Prostate gland (tissue), 2 donors: ENCODE results near the gene XPO5. TPM values are rescaled to one million over a fixed set of nuclear protein-coding genes. Genes with fewer than 3 reads are reported as not detected.
A peak's percentile ranks its signal among the peaks of the same experiment; 100 is the strongest.
"Not testable (repeated sequence)": the region's sequence is repeated elsewhere in the genome, so short reads cannot be mapped to it uniquely, and the experiment has no call there.

Experiments
- DNase-seq: peaks from one replicate; pipeline ENCODE4 v3.0.0-alpha.2; 2019; ENCODE audit warnings: low spot score
- H3K27ac ChIP-seq, 2 donors: fragments of 200-600 bp; sonication (generic); 2 replicates each; pipeline ENCODE4 v1.5.1; 2017 to 2019
- H3K27me3 ChIP-seq: fragments of 200-600 bp; sonication (generic); replicated peaks from 2 replicates; pipeline ENCODE4 v1.5.1; 2019; ENCODE audit not compliant: insufficient read depth
- H3K36me3 ChIP-seq, 2 donors: fragments of 200-600 bp; sonication (generic); 1 replicate in 1 of 2; 2 replicates in 1 of 2; pipeline versions ENCODE4 v1.5.1 to v1.8.1; 2017 to 2019
- H3K4me1 ChIP-seq: fragments of 200-600 bp; sonication (generic); replicated peaks from 2 replicates; pipeline ENCODE4 v1.5.1; 2019
- H3K4me3 ChIP-seq, 2 donors: fragments of 200-600 bp; sonication (generic); 2 replicates each; pipeline ENCODE4 v1.5.1; 2017 to 2019
- H3K9me3 ChIP-seq: fragments of 200-600 bp; sonication (generic); 2 replicates; pipeline ENCODE4 v1.5.1; 2017
- POLR2A ChIP-seq: fragments of 450-650 bp; IDR thresholded peaks from one replicate; pipeline ENCODE4 v1.6.1; 2016; ENCODE audit warnings: antibody characterized with exemption, mild to moderate bottlenecking
- POLR2AphosphoS5 ChIP-seq: sonication (generic); formaldehyde crosslinking; IDR thresholded peaks from one replicate; pipeline ENCODE4 v1.6.1; 2017; ENCODE audit warnings: antibody characterized with exemption
- WGBS: methylation state at CpG from one replicate; pipeline ENCODE4 v1.1.5; 2018; 5-methylcytosine and 5-hydroxymethylcytosine counted together
- intact Hi-C: fragments of 100-400 bp; cut with DNase I; formaldehyde crosslinking; loops from one replicate; pipeline ENCODE4 v1.14.2; 2022
- total RNA-seq, 2 donors: library from RNA; depleted of rRNA; stranded (reverse); fragments of >200 nt; gene quantifications; one replicate each; pipeline ENCODE4 v1.1.0, GENCODE V29; 2016
- TF ChIP-seq, protein P1 (sequence below), 4 experiments: fragments of 200-600 bp in 2 of 4; fragments of 450-650 bp in 2 of 4; sonication (generic) in 2 of 4; IDR thresholded peaks; 1 replicate in 3 of 4; 2 replicates in 1 of 4; pipeline ENCODE4 v1.5.1; 2016 to 2019; ENCODE audit warnings: antibody characterized with exemption in 4 of 4, mild to moderate bottlenecking in 2 of 4, moderate library complexity in 2 of 4

Gene XPO5
- total RNA-seq, 2 donors from 2014 or later = 17.9 to 33.3 TPM

DNA sequence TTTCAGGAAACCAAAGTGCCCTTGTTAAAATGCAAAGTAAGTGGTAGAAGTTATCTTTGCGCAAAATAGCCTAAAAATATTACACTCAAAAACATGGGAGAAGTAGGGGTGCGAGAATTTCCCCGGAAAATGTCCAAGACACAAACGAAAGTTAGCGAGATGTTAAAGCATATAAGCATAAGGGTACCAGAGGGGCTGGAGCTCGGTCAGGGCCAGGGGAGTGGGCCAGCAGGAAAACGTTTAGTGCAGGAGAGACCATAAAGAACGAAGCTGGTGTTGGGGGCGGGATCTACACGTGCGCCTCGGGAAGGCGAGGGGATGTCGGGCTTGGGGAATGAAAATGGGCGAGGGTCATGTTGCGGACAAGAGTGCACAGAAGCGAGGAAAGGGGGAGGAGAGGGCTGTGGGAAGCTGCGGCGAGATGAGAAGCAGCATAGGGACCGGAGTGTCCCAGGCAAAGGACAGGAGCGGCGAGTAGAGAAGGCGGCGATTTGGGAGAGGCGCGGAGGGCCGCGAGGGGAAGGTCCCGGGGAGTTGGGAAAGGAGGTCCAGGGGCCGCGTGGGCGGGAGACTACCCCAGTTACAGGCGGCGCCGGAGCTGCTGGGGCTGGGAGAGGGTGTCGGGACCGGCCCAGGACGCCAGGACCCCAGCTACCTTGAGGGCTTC is 600 bp downstream of the XPO5 start:
- under 1% methylated on average over 37 of the region's 38 CpGs for WGBS
- Histone ChIP-seq H3K36me3 (no peaks in the 10 kb centered on the region), H3K27me3 (no peaks in the 10 kb centered on the region), H3K4me1 (no peaks in the 10 kb centered on the region), H3K27ac (peak overlapping the region; percentile 30 to 72), H3K4me3 (peak overlapping the region; percentile 95 to 98), H3K9me3 (no peaks in the 10 kb centered on the region)
- intact Hi-C loops = no loop called here
- TF ChIP-seq POLR2A (no peak), POLR2AphosphoS5 (no peak)
- TF ChIP-seq, protein P1, sequence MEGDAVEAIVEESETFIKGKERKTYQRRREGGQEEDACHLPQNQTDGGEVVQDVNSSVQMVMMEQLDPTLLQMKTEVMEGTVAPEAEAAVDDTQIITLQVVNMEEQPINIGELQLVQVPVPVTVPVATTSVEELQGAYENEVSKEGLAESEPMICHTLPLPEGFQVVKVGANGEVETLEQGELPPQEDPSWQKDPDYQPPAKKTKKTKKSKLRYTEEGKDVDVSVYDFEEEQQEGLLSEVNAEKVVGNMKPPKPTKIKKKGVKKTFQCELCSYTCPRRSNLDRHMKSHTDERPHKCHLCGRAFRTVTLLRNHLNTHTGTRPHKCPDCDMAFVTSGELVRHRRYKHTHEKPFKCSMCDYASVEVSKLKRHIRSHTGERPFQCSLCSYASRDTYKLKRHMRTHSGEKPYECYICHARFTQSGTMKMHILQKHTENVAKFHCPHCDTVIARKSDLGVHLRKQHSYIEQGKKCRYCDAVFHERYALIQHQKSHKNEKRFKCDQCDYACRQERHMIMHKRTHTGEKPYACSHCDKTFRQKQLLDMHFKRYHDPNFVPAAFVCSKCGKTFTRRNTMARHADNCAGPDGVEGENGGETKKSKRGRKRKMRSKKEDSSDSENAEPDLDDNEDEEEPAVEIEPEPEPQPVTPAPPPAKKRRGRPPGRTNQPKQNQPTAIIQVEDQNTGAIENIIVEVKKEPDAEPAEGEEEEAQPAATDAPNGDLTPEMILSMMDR (IDR thresholded peaks at IDR 0.05) = no peak
- no peak for DNase-seq

DNA sequence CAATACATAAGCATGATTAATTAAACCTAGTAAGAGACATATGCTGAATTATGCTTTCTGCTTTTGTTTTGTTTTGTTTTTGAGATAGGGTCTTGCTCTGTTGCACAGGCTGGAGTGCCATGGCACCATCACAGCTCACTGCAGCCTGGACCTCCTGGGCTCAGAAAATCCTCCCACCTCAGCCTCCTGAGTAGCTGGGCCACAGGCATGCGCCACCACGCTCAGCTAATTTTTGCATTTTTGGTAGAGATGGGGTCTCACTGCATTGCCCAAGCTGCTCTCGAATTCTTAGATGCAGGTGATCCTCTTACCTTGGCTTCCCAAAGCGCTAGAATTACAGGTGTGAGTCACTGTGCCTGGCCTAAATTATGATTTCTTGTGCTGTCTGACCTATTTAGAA is 3.8 kb downstream of the XPO5 start:
- H3K4me3 ChIP-seq = no peak overlapping the region
- DNase-seq = no peak
- 100% methylated on average over 4 of the region's 4 CpGs for WGBS
- no peaks in the 10 kb centered on the region for H3K4me1 ChIP-seq
- no peaks in the 10 kb centered on the region for H3K9me3 ChIP-seq
- peaks cover 0 to 8% of the 10 kb centered on the region in 2 donors for H3K36me3 ChIP-seq
- no peaks in the 10 kb centered on the region for H3K27me3 ChIP-seq
- intact Hi-C loops = no loop called here
- no peak for TF ChIP-seq POLR2AphosphoS5
- no peak for TF ChIP-seq POLR2A
- TF ChIP-seq, protein P1 (IDR thresholded peaks at IDR 0.05) = no peak
- H3K27ac ChIP-seq = no peak overlapping the region

DNA sequence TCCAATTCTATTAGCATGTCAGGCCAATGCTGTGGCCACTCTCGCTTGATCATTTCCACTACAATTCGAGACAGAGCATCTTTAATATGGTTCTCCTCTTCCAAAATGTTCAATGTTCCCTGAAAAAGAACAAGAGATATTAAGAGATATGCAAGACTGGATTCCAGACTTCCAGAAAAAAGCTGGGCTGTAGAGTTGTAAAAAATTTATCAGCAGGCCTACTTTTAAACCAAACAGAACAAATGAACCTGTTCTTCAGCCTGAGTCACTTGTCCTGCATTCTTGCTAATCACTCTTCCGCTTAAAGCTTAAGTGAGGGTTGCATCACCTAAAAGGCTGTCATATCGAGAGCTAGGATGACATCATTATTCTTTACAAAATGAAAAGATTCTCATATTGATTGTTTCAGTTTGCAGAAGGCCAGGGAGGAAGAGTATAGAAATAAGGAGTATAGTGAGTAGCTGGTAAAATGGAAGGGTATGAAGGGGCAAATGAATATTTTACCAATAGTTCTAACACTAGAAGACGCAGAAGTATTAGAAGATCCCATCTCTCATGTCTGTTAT is 4.9 kb downstream of the XPO5 start:
- no peak overlapping the region for H3K27ac ChIP-seq
- TF ChIP-seq POLR2A (no peak), POLR2AphosphoS5 (peak; percentile 20)
- TF ChIP-seq, protein P1 (IDR thresholded peaks at IDR 0.05) = no peak
- H3K9me3 ChIP-seq = no peaks in the 10 kb centered on the region
- H3K4me1 ChIP-seq = no peaks in the 10 kb centered on the region
- no peak for DNase-seq
- H3K4me3 ChIP-seq = no peak overlapping the region
- peaks cover 0 to 8% of the 10 kb centered on the region in 2 donors for H3K36me3 ChIP-seq
- 66% methylated on average over 5 of the region's 5 CpGs for WGBS
- H3K27me3 ChIP-seq = no peaks in the 10 kb centered on the region
- intact Hi-C loops = no loop called here

DNA sequence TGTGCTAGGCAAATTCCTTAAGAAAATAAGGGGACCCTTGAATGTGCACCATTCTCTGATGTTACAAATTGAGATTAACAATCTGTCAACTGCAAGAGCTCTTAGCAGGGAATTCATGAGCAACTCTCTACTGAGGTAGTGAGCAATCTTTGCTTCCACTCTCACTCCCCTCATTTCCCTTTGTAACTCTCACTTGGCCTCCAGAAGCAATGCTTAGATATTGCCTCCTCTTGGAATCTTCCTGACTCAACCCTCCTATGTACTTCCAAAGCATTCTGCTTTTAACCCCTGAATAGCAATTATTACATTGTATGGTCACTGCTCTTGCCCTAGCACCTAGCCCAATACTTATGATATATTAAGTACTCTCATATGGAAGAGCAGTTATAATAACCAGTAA is 16.5 kb downstream of the XPO5 start:
- peaks cover 6 to 11% of the 10 kb centered on the region in 2 donors for H3K36me3 ChIP-seq
- H3K4me3 ChIP-seq = no peak overlapping the region
- no peaks in the 10 kb centered on the region for H3K27me3 ChIP-seq
- no peak for DNase-seq
- H3K27ac ChIP-seq = no peak overlapping the region
- TF ChIP-seq POLR2AphosphoS5 (no peak), POLR2A (no peak)
- TF ChIP-seq, protein P1 (IDR thresholded peaks at IDR 0.05) = no peak
- intact Hi-C loops = no loop called here
- H3K9me3 ChIP-seq = no peaks in the 10 kb centered on the region
- H3K4me1 ChIP-seq = no peaks in the 10 kb centered on the region

DNA sequence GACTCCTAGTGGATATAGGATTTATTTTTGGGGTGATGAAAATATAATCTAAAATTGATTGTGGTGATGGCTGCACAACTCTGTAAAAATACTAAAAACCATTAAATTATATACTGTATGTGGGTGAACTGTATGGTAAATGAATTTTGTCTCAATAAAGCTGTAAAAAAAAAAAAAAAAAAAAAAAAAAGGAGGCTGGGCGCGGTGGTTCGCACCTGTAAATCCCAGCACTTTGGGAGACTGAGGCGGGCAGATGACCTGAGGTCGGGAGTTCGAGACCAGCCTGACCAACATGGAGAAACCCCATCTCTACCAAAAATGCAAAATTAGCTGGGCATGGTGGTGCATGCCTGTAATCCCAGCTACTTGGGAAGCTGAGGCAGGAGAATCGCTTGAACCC is 18.2 kb downstream of the XPO5 start:
- intact Hi-C loops, H3K27me3 ChIP-seq, DNase-seq, H3K27ac ChIP-seq, H3K4me1 ChIP-seq, H3K9me3 ChIP-seq, H3K4me3 ChIP-seq: not testable (repeated sequence)
- H3K36me3 ChIP-seq = peaks cover 6 to 11% of the 10 kb centered on the region in 2 donors
- WGBS = over 99% methylated on average over 7 of the region's 7 CpGs
